NT2/D1 (cell line): ENCODE measurements around the gene HS3ST6.

Experiments used
- DNase-seq: peaks from one replicate; pipeline ENCODE4 v3.0.0-alpha.2; 2011; ENCODE audit warnings: low read depth, low spot score
- H3K27me3 ChIP-seq: 2 replicates; pipeline ENCODE4 v1.6.0; 2011; ENCODE audit warnings: mild to moderate bottlenecking; ENCODE audit not compliant: insufficient read length, insufficient read depth
- H3K36me3 ChIP-seq: 2 replicates; pipeline ENCODE4 v1.6.1; 2011; ENCODE audit warnings: mild to moderate bottlenecking, low read length, mixed read lengths; ENCODE audit not compliant: insufficient read depth, insufficient read length
- H3K4me1 ChIP-seq: 2 replicates; pipeline ENCODE4 v1.5.1; 2011; ENCODE audit not compliant: insufficient read depth, insufficient read length
- H3K4me3 ChIP-seq: 2 replicates; pipeline ENCODE4 v1.5.1; 2011; ENCODE audit warnings: low read depth; ENCODE audit not compliant: insufficient read length
- H3K9ac ChIP-seq: 2 replicates; pipeline ENCODE4 v1.6.0; 2011; ENCODE audit warnings: low read depth; ENCODE audit not compliant: insufficient read length
- H3K9me3 ChIP-seq: 2 replicates; pipeline ENCODE4 v1.5.1; 2011; ENCODE audit warnings: mild to moderate bottlenecking, low read length; ENCODE audit not compliant: insufficient read depth
- SUZ12 ChIP-seq: IDR thresholded peaks from 2 replicates; pipeline ENCODE4 v1.6.1; 2011; ENCODE audit not compliant: insufficient read length, insufficient read depth; ENCODE audit errors: extremely low read depth
- YY1 ChIP-seq: IDR thresholded peaks from 2 replicates; pipeline ENCODE4 v1.6.1; 2011; ENCODE audit not compliant: insufficient read length, insufficient read depth
- ZNF274 ChIP-seq: IDR thresholded peaks from 2 replicates; pipeline ENCODE4 v1.6.1; 2011; ENCODE audit warnings: mild to moderate bottlenecking, low read depth, low read length

The HS3ST6 gene

GRCh38 chr16:1938316-1938715 is 20.1 kb upstream of the HS3ST6 start:
- Histone ChIP-seq H3K9ac (no peak overlapping the region), H3K9me3 (no peaks in the 10 kb centered on the region), H3K27me3 (no peaks in the 10 kb centered on the region), H3K4me1 (peaks cover 29% of the 10 kb centered on the region), H3K4me3 (no peak overlapping the region), H3K36me3 (peaks cover 40% of the 10 kb centered on the region)
- TF ChIP-seq SUZ12 (no peak), YY1 (no peak)
- DNase-seq, result no peak

GRCh38 chr16:1936945-1937479 is 18.8 kb upstream of the HS3ST6 start:
- H3K9ac ChIP-seq, result no peak overlapping the region
- H3K4me1 ChIP-seq, result peaks cover 35% of the 10 kb centered on the region
- no peaks in the 10 kb centered on the region for H3K27me3 ChIP-seq
- no peaks in the 10 kb centered on the region for H3K9me3 ChIP-seq
- no peak overlapping the region for H3K4me3 ChIP-seq
- TF ChIP-seq YY1, result no peak
- TF ChIP-seq SUZ12, result no peak
- no peak for TF ChIP-seq ZNF274
- H3K36me3 ChIP-seq, result peaks cover 40% of the 10 kb centered on the region
- no peak for DNase-seq

- Histone ChIP-seq H3K36me3 (peaks cover 12% of the 10 kb centered on the region), H3K9me3 (peaks cover 8% of the 10 kb centered on the region; the same call in 1 of the 2 replicates), H3K4me1 (peaks cover 21% of the 10 kb centered on the region), H3K4me3 (no peak overlapping the region), H3K9ac (peak overlapping the region; percentile 58), H3K27me3 (peaks cover 8% of the 10 kb centered on the region)
- no peak for DNase-seq
- TF ChIP-seq YY1 (no peak), SUZ12 (no peak), ZNF274 (no peak)
These were observed 15.0 kb upstream of the HS3ST6 start for GRCh38 chr16:1933097-1933661.

- Histone ChIP-seq H3K9ac (peak overlapping the region; percentile 58), H3K27me3 (peaks cover 8% of the 10 kb centered on the region), H3K36me3 (peaks cover 5% of the 10 kb centered on the region), H3K4me3 (no peak overlapping the region), H3K9me3 (peaks cover 8% of the 10 kb centered on the region; the same call in 1 of the 2 replicates), H3K4me1 (peaks cover 21% of the 10 kb centered on the region)
- no peak for TF ChIP-seq YY1
- no peak for TF ChIP-seq ZNF274
- no peak for TF ChIP-seq SUZ12
- DNase-seq, result no peak
These were observed 14.1 kb upstream of the HS3ST6 start for GRCh38 chr16:1932050-1933028.

- TF ChIP-seq YY1 (no peak), ZNF274 (no peak), SUZ12 (no peak)
- peaks cover 8% of the 10 kb centered on the region; the same call in 1 of the 2 replicates for H3K9me3 ChIP-seq
- no peak overlapping the region for H3K9ac ChIP-seq
- no peak overlapping the region for H3K4me3 ChIP-seq
- no peak for DNase-seq
- peaks cover 20% of the 10 kb centered on the region for H3K4me1 ChIP-seq
- H3K36me3 ChIP-seq, result no peaks in the 10 kb centered on the region
- H3K27me3 ChIP-seq, result peaks cover 8% of the 10 kb centered on the region
These were observed 12.1 kb upstream of the HS3ST6 start for GRCh38 chr16:1930338-1930720.

GRCh38 chr16:1929578-1930337 is 11.5 kb upstream of the HS3ST6 start:
- DNase-seq, result peak; percentile 71
- peak overlapping the region; percentile 61 for H3K9ac ChIP-seq
- peak overlapping the region; percentile 38 for H3K4me3 ChIP-seq
- TF ChIP-seq ZNF274 (no peak), SUZ12 (no peak), YY1 (no peak)
- H3K4me1 ChIP-seq, result peaks cover 20% of the 10 kb centered on the region
- H3K36me3 ChIP-seq, result no peaks in the 10 kb centered on the region
- peaks cover 8% of the 10 kb centered on the region; the same call in 1 of the 2 replicates for H3K9me3 ChIP-seq
- peaks cover 8% of the 10 kb centered on the region for H3K27me3 ChIP-seq
